Activated CD4-positive, alpha-beta T cell treated with anti-CD3 and anti-CD28 coated beads for 48 hours (primary cell): ENCODE data around the gene ERGIC1.

Experiments
- DNase-seq: peaks from one replicate; pipeline ENCODE4 v3.0.0-alpha.2; 2020

ERGIC1 gene

DNA sequence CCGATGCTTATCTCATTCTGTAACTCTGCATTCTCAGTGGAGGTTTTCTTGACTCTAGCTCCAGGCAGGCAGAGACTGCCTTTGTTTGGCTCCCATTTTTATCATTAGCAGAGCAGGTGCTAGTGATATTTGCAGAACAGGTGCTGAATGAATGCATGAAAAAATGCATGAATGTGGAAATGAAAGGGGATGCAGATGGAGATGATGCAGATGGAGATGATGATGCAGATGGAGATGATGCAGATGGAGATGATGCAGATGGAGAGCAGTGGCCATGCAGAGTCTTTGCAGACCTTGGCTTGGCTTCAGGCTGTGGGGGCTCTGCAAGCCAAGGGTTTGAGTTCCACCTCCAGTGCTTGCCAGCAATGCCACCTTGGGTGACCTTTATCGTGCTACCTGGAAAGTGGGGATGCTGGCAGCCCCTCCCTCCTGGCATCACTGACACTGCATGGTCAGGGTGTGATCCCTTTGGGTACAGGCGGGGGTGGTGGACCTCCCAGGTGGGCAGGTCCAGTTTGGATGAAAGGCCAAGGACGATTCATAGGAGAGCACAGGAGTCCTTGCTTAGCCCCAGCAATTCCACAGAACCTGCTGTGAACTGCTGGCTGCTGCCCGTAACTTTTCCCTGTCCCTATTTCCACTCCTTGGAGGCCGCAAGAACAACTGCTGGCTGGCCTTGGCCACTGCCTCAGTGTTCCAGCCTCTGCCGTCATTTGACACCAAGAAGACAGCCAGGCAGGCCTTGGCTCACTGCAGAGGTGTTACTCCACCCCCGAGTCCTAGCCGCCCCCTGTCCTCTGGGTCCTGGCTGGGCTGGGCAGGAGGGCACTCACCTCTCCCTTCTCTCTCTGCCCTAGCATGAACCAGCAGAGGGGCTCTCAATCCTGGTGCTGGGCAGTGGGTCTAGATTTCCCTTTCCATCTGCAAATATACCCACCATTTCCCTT, 33.0 kb downstream of the ERGIC1 start:
- DNase-seq = no peak

DNA sequence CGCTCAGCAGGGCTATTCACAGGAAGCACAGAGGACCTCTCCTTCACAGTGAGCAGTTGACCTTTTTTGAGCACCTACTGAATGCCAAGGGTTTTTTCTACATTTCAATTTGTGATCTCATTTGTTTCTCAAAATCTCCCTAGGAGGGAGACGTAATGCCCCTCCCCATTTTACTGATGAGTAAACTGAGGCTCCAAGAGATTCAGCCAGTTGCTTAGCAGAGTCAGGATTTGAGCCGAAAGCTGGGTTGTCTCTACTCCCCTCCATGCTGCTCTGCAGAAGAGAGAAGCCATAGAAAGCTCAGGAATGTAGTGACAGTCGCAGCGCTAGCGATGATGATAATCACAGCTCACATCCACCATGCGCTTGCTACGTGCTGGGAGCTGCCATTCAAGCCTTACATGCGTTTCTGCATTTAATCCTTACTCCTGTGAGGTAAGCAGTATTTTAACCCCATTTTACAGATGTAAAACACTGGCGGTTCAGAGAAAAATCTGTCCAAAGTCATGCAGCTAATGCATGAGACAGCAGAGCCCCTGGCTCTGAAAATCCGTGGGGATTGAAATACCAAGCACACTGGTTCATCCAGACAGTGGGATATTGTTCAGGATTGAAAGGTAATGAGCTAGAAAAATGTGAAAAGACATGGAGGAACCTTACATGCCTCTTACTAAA, 33.8 kb downstream of the ERGIC1 start:
- DNase-seq = no peak

GRCh38 chr5:172868436-172868923, 34.4 kb downstream of the ERGIC1 start:
- no peak for DNase-seq

DNA sequence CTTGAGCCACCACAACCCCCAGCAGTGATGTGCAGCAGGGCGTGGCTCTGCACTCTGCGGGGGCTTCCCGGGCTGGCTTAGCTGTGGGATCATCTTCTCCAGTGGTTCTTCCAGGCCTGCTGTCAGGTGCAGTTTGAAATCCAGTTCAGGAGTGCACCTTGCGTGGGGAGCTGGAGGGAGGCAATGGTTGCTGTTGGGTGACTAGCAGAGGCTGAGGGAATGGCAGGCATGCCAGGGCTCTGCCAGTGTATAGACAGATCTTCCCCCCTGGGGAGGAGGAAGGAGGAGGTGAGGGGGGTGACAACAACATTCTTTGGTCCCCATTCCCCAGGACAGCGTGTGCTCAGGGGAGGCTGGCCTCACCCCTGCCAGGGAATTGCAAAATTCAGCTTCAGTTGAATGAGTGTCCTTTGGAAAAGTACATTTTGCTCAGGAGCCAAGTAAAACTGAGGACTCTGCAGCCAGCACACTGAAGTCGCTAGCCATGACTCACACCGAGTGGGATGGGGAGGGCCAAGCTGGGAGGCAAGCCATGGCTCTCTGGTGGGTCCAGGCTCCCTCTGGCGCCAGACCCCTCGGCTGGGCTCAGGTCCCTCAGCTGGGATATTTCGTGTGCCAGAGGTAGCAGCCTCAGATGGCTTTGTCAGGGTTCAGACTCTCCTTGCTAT, 35.0 kb downstream of the ERGIC1 start:
- DNase-seq = peak; percentile 17

- no peak for DNase-seq
These were observed 35.6 kb downstream of the ERGIC1 start for GRCh38 chr5:172869691-172870090.

- DNase-seq = no peak
These were observed 36.3 kb downstream of the ERGIC1 start for GRCh38 chr5:172870291-172870714.

GRCh38 chr5:172870715-172871461, 36.8 kb downstream of the ERGIC1 start:
- no peak for DNase-seq

- no peak for DNase-seq
These were observed 37.5 kb downstream of the ERGIC1 start for GRCh38 chr5:172871536-172871935.

DNA sequence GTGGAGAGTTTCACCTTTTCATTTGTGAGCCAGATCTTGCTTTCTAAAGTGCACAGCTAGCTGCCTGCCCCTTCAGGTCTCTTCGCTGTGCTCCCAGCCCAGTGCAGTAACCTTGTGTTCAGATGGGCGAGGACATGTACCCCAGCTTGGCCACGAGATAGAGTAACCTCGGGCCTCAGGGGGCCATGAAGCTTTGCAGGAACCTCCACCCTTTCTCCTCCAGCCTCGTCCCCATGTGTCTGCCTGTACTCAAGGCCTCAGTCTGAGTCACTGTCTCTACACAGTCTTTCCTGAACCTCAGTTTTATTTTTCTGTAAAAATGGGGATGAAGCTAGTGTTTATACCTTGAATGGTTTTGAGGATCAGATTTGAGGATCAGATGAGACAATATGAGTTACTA, 37.9 kb downstream of the ERGIC1 start:
- no peak for DNase-seq

GRCh38 chr5:172872997-172873491, 39.0 kb downstream of the ERGIC1 start:
- DNase-seq = no peak

GRCh38 chr5:172873513-172873912, 39.5 kb downstream of the ERGIC1 start:
- DNase-seq = no peak

- no peak for DNase-seq
These were observed 40.8 kb downstream of the ERGIC1 start for GRCh38 chr5:172874647-172875504.

GRCh38 chr5:172875505-172876279, 41.6 kb downstream of the ERGIC1 start:
- no peak for DNase-seq

GRCh38 chr5:172876578-172876977, 42.5 kb downstream of the ERGIC1 start:
- DNase-seq = no peak

GRCh38 chr5:172877466-172878260, 43.6 kb downstream of the ERGIC1 start:
- no peak for DNase-seq

DNA sequence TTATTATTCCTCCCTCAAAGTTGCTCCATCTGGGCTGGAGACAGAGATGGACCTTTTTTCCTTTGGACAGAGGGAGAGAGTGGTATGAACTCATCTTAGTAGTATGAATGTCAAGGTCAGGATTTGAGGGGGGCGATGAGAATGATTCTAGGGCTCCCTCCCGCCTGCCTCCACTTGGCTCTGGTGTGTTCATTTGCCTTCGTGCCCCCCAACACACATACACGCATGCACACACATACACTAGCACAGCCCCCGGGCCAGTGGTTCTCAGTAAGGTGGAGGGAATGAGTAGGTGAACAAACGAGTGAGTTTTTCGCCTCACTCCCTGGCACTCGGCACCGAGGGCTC, 44.5 kb downstream of the ERGIC1 start:
- no peak for DNase-seq

DNA sequence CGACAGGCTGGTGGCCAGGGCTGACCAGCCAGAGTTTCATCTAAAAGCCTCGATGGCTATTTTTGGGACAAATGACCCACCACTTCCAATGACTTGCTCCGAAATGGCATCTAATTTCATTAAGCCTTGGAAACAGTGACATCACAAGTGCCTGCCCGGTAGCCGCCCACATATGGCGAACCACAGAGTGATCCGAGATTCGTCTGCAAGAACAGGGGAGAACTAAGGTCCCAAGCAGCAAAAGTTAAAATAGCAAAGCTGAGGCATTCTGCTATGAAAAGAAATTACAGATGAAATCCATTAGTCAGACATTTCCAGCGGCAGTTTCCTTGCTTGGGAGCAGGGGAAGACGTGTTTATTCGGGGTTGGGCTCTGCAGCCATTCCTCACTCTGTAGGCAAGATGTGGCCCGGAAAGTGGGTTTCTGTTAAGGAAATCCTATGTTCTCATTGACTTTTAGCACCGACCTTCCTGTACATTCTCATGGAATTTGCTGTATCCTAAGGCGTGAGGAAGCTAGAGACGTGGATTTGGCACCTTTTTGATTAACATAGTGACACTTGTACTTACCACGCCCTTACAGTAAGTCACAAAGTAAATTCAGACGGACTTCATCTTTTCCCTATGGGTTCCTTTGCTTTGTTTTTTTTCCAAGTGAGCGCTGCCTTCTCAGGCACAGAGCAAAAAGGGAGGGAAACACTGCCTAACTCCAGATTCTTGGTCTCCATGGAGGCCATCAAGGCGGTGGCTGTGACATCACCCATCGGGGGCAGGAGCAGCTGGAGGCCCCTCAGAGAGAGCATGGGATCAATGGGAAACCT, 45.1 kb downstream of the ERGIC1 start:
- peak; percentile 52 for DNase-seq

DNA sequence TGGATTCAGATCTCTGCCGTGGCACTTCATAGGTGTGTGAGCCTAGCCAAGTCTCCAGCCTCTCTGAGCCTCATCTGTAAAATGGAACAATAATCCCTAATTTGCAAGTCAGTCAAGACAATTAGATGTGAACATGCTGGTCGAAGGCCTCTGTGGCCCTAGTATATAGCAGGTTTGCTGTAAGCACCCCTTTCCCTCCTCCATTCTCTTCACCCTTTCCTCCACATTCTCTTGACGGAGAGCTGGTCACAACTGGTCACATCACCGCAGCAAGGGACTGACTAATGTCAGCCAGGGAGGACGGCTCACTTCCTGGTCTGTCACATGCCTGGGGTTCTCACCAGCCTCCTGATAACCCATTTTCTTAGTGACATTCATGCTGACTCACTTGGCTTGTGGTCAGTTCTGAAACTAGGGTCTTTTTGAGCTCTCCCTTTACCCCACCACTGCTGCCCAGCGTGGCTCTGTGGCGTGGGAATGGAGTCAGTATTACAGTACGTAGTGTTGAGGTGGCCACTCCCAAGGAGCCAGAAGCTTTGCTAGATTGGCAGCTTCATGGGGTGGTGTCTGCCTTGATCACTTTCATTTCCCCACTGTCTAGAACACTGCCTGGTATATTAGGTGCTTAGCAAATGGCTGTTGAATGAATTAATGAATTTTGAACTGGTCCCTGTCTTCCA, 47.8 kb downstream of the ERGIC1 start:
- peak; percentile 24 for DNase-seq
